HG02938 (cell line): ENCODE measurements around the gene PXDN.

Experiments used
- ATAC-seq: cut with Tn5 transposase; IDR thresholded peaks from one replicate; pipeline ENCODE4 v1.9.1; 2021; ENCODE audit warnings: mild to moderate bottlenecking, moderate library complexity; ENCODE audit not compliant: unreplicated experiment

Gene PXDN

DNA sequence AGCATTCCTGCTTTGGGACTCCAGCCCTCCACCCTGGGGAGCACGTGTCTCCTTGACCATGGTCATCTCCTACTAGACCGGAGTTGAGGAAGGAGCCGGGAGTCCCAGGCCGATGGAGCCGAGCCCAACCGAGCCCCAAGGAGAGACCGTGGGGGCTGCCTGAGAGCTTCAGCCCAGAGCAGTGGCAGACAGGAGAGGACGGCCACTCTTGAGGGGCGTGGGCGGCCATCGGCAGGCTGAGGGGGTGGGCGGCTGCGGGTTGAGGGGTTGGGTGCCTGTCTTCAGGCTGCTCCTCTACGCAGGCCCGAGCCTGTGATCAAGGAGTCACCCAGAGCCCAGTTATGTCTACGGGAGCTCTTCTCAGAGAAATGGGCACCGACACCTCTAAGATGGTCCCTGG lies 158.7 kb downstream of the PXDN start:
- ATAC-seq: no peak

DNA sequence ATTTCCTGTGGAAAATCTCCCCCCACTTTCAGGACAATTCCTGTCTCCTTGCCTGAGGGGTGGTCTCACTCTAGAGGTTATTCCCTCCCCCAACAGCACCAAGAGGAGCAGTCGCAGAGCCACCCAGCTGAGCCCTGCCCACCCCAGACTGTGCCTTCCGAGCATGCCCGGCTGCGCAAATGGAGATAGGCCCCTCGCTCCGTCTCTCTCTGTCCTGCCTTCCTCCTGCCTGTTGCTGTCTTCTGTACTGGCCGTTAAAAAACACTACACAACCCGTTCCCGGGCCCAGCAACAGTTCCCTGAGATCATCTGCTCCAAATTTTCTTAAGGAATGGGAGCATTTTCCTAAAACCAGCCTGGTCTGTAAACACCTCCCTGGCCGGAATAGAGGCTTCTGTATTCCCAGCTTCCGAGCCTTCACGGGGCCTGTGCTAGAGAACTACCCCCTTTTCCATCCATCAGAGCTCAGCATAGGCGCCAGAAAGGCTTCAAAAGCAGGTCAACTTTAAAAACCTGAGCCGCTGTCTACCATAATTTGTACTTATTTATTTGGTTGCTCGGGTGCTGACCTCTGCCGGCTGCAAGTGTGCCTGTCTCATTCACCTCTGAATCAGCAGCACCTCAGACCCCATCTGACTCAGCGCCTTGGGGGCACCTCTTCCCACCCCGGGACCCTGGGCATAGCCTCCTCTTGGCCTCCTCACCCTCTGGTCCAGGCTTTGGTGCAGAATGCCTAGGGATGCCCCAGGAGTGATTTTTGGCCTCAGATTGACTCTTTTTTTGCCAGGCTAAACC lies 159.4 kb downstream of the PXDN start:
- no peak for ATAC-seq

DNA sequence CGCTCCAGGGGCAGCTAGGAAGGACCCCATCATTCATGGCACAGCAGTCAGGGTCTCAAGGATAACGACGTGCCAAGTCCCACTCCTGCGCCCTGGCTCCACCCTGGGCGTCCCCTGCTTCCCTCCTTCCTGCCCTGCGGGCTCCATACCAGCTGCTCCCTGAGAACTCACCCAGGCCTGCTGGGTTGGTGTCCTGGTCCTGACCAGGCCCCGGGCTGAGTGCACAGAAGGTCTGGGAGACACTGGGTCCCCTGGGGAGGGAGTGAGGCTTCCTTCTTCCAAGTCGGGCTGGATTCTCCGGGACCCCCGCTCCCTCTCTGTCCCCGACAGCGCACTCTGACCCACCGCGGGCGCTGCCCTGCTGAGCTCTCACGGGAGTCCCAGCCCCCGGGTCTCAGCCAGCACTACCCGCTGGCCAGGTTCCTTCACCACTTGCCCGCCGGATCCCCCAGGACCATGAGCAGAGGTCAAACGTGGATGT lies 160.2 kb downstream of the PXDN start:
- no peak for ATAC-seq

DNA sequence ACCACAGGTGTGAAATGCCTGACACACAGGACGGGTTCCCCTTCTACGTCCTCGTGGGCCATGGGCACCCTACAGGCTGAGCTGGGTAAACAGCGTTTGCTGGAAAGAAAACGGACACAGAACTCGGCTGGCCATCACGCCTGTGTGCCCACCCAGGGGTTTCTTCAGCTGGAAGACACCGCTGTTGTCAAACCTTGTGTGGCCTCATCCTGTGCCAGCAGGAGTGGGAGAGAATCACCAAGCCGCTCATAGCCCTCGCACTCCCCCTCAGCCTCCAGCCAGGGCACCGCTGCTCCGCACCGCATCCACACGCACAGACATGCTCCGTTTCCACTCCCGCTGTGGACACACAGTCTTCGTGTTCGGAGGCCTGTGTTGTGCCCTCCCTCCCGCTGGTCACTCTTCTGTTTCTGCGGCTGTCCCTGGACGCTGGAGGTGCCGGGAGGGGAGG lies 161.4 kb downstream of the PXDN start:
- no peak for ATAC-seq

DNA sequence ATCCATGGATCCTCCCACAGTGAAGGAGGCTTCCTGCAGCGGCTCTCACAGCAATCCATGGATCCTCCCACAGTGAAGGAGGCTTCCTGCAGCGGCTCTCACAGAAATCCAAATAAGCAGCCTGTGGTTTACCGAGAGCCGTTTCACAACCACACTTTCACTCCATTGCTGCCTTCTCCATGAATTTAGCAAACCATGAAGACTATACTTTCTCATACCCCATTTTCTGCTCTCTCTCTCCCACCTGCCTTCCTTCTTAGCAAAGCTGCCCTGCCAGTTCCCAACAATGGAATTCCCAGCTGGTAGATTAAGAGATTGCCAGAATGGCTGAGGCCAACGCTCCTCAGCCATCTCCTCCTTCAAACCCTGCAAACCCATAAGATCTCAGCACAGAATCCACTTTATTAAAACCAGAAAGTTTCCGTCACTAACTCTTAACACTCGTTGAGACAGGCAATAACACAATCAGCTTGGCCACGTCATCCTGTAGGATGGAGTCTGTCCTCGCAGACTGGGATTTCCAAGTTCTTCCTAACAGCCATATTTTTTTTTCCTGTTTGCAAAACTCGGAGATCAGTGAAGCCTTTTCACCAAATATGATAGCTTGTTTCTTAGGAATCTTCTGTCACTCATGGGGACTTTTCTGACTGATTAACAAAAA lies 162.2 kb downstream of the PXDN start:
- no peak for ATAC-seq
